Activated T-helper 1 cell treated with Interleukin-2 at 50 U/mL for 16 hours (primary cell): ENCODE data around the gene GOLGA8K.
"Not testable (repeated sequence)": the region's sequence is repeated elsewhere in the genome, so short reads cannot be mapped to it uniquely, and the experiment has no call there.

Experiments
- DNase-seq: peaks from one replicate; pipeline ENCODE4 v3.0.0-alpha.2; 2020; ENCODE audit warnings: low read depth

The GOLGA8K gene

DNA sequence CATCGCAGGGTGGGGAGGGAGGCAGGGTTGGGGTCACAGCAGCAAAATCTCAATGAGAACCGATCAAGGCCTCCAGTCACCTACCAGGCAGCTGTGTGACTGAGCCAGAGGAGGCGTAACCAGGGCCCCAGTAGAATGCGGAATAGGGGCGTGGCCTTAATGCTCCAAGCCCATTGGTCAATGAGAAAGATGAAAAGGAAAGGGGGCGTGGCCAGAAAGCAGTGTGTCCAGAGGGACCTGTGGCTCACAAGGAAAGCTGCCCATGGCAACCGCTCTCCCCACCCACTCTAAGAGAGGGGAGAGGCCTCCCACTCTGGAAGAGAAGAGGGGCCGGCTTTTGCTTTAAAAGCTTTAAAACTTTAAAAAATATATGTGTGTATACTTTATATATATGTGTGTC is at the start of gene GOLGA8K:
Gene GOLGA8K, minus strand, starts transcription at position 101 of the 400 bp plus-strand sequence. Its CDS starts 98 bp downstream, at position 3.
- not testable (repeated sequence) for DNase-seq

- not testable (repeated sequence) for DNase-seq
These were observed 37.4 kb upstream of the GOLGA8K start for GRCh38 chr15:32440445-32440977.

DNA sequence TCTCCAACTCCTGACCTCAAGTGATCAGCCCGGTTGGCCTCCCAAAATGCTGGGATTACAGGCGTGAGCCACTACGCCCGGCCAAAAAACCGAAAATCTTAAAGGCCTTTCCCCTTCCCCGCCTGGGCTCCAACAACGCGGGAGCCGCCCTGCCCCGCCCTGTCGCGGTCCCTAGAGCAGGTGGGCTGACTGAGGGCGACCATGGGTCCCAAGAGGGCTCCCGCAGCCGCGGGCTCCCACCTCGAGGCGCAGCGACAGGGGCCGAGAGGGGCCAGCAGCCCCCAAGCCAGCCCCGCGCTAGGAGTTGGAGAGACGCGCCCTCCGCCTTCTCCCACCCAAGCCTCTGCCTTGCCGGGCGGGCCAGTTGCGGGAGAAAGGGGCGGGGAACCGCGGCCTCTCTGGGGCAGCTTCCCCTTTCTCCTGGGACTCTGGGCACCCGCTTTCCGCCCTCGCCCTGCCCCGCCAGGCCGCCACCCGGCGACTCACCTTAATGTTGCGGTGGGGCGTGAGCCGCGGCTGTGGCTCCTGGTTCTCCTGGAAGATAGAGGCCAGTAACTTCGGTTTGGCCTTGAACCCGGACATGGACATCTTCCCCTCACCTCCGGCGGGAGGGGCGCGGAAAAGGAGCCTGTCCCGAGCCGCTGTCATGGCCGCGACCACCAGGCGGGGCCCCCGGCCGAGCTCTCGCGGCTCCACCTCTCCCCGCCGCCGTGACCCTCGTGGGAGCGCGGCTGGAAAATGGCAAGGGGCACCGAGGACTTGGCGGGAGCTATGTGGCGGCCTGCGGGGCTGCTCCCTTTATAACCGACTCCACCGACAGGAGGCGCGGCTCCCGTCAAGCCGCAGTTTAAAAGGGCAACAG is 31.2 kb upstream of the GOLGA8K start:
- DNase-seq, result not testable (repeated sequence)

GRCh38 chr15:32427635-32428034 is 24.5 kb upstream of the GOLGA8K start:
- DNase-seq, result not testable (repeated sequence)

GRCh38 chr15:32426511-32426910 is 23.4 kb upstream of the GOLGA8K start:
- not testable (repeated sequence) for DNase-seq

DNA sequence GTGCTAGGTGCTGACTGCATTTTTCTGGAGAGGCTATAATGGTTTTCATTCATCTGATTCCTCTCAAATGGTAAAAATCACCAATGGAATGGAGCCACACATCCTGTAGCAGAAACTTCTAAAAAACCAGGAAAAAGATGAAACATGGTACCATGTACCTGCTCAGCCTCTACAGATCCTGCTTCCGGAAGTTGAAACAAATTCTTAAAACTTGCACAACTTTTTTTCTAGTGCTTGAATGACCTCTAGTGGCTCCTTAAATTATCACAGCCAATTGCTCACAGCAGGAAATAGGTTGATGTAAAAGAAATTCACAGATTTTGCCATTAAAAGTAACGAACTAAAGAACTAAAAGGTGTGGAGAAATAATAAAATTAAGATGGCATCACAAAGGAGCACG is 4.8 kb upstream of the GOLGA8K start:
- DNase-seq, result not testable (repeated sequence)

- not testable (repeated sequence) for DNase-seq
These were observed 6.6 kb downstream of the GOLGA8K start for GRCh38 chr15:32396522-32396921.

DNA sequence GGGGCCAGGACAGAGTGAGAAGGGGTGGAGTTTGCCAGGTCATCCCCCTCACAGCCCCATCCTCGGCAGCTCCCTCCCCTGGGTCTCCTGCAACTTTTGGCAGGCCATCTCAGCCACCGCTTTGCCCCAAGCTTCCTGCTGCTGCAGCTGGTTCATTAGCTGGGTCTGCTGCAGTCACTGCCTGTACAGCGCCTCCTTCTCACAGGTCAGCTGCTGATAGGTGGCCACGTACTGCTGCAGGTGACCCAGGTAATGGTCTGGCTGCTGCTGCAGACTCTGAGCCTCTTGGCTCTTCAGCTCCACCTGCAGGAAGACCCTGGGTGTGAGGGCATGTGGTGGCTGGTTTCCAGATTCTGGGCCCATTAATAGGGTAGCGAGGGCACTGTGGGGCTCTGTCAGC is 8.3 kb downstream of the GOLGA8K start:
- not testable (repeated sequence) for DNase-seq

DNA sequence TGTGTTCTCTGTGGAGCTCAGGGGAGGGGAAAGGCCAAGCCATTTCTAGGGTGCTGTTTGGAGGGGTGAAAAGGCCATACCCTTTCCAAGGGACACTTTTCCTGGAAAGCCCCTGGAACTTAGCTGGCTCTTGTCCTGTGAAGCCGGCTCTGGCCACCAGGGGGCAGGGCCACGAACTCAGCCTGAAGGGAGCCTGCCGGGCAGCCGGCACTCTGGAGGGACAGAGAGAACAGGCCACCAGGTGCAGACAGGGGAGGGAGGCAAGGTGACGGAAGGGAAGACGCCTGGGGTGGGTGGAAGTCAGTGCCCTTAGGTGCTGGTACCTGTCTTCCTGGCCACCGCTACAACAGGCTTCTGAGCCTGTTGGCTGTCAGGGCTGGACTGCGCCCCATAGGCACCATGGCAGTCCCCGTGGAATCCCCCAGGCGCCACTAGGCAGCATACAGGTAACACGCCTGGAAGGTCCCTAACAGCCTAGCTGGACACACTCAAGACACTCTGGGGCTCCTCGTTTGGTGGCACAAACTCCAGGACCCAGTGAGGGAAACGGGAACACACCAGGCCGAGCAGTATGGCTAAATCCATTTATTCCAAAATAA is 14.9 kb downstream of the GOLGA8K start:
- DNase-seq, result not testable (repeated sequence)

- not testable (repeated sequence) for DNase-seq
These were observed 17.1 kb downstream of the GOLGA8K start for GRCh38 chr15:32385823-32386495.

- not testable (repeated sequence) for DNase-seq
These were observed 28.9 kb downstream of the GOLGA8K start for GRCh38 chr15:32374185-32374584.

- DNase-seq, result not testable (repeated sequence)
These were observed 29.4 kb downstream of the GOLGA8K start for GRCh38 chr15:32373707-32374106.

DNA sequence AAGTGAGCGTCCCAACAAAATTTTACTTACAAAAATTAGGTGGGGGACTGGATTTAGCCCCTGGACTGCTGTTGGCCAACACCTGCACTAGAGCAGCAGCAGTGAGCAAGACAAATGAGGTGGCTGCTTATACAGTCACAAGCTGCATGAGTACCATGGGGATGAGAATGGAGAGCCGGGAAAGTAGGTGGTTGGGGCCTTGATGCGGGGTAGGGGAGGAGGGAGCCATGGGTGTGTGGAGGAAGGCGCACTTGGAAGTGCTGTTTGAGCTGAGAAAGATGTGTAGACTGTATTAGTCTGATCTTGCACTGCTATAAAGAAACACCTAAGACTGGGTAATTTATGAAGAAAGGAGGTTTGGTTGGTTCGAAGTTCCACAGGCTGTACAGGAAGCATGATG is 31.0 kb downstream of the GOLGA8K start:
- not testable (repeated sequence) for DNase-seq

- DNase-seq, result not testable (repeated sequence)
These were observed 32.6 kb downstream of the GOLGA8K start for GRCh38 chr15:32370526-32370925.

DNA sequence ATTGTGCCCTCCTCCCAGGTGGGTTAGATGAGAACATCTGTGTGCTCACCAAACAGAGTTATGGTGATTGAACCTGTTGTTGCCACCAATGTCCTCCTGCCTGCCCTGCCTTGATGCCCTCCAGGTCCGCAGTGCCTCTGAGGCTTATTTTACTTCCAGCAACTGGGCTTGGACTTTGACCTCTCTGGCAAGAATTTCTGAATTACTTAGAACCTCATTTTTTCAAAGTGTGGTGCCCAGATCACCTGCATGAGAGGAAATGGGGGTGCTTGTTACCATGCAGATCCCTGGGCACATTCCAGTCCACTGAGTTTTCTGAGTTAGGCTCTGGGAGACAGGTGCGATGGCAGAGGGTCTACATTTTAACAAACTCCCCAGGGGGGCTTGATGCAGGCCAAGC is 33.0 kb downstream of the GOLGA8K start:
- DNase-seq, result not testable (repeated sequence)

DNA sequence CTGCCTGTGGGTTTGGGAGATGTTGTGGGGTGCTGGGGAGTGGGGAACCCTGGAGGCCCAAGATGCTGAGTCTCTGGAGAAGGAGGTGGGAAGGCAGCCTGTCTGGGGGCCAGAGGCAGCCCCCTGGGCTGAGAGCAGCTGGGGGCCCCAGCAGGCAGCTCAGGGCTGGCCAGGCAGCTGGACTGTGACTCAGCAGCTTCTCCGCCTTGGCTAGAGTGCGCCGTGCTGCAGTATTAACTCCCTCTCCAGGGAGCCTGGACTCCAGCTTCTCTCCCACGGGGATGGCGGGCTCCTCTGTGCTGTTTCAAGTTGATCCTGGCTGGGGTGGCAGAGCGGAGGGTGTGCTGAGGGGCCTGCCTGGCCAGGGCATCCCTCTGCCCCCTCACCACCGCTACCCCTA is 36.6 kb downstream of the GOLGA8K start:
- DNase-seq, result not testable (repeated sequence)

GRCh38 chr15:32365955-32366354 is 37.1 kb downstream of the GOLGA8K start:
- not testable (repeated sequence) for DNase-seq

DNA sequence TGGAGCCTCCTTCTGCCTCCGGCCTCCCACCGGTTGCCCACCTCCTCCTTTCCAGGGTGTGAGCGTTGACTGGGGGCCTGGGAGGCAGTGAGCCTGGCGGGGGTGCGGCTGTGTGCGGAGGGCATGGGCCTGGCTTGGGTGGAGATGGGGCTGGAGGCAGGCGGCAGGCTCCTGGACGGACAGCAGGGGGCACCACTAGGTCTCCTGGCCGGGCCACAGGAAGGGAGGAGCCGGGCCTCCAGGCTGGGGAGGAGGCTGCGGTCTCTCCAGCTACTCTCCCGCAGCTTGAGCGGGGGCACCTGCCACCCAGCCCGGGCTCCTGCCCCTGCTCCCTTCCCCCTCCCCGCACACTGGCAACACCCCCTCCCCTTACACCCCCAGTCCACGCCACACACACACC is 38.1 kb downstream of the GOLGA8K start:
- not testable (repeated sequence) for DNase-seq

GRCh38 chr15:32363449-32363848 is 39.6 kb downstream of the GOLGA8K start:
- DNase-seq, result not testable (repeated sequence)

- DNase-seq, result not testable (repeated sequence)
These were observed 41.4 kb downstream of the GOLGA8K start for GRCh38 chr15:32361662-32362061.

DNA sequence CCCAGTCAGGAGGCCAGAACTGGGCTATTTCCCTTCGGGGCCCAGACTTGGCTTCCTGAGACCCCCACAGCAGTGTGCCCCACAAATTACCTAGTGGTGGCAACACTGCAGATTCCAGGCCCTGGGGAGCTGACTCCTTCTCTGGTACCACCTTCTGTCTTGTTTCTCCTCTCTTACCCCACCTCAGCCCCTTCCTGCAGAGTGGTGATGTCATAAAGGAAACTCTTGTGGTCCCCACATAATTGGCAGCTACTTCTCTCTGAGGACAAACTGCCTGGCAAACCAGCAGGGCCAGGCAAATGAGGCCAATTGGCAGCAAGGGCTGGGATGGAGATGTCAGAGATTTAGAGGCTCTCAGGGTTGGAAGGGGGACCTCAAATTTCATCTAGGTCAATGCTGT is 44.6 kb downstream of the GOLGA8K start:
- not testable (repeated sequence) for DNase-seq

DNA sequence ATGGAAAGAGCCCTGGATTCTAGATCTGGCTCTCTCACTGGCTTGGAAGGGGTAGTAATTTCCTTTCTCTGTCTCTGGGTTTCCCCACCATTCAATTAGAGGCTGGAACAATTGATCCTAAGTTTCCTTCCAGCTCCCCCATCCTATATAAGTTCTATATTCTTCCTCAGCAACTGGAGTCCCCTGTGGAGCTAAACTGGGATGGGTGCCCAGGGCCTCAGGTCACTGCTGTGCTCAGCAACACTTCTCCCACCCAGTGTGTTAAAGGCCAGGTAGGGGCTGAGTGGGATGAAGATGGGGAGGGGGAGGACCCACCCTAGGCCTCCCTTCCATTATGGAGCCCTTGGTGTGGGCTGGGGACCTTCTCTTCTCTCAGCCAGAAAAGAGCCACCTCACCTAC is 46.2 kb downstream of the GOLGA8K start:
- DNase-seq, result not testable (repeated sequence)
